Brain microvascular endothelial cell (primary cell): Measurements from ENCODE around the gene TMEM204.

ENCODE experiments used
- DNase-seq: peaks from one replicate; pipeline ENCODE4 v3.0.0-alpha.2; 2020
- H3K27ac ChIP-seq: fragments of 250-450 bp; sonication (Bioruptor Pico); 2 replicates; pipeline ENCODE4 v1.5.1; 2020; ENCODE audit warnings: mild to moderate bottlenecking, moderate library complexity
- H3K27me3 ChIP-seq: fragments of 250-450 bp; sonication (Bioruptor Pico); replicated peaks from 2 replicates; pipeline ENCODE4 v1.5.1; 2020; ENCODE audit warnings: mild to moderate bottlenecking
- H3K36me3 ChIP-seq: fragments of 250-450 bp; sonication (Bioruptor Pico); replicated peaks from 2 replicates; pipeline ENCODE4 v1.5.1; 2020; ENCODE audit warnings: mild to moderate bottlenecking
- H3K4me3 ChIP-seq: 2 replicates; pipeline ENCODE4 v1.5.1; 2011; ENCODE audit warnings: low read depth, mild to moderate bottlenecking, control low read depth, low read length, moderate library complexity
- in situ Hi-C: cut with HindIII; loops from 2 replicates; pipeline ENCODE4 v1.10.0; 2017; ENCODE audit warnings: low sequenced_read_pairs, low pct_ligation_motif_present
- TF ChIP-seq, protein P1 (sequence below): IDR thresholded peaks from 2 replicates; pipeline ENCODE4 v1.5.1; 2011; ENCODE audit warnings: low read depth, mild to moderate bottlenecking, moderate library complexity, low read length, control low read depth, inconsistent platforms; ENCODE audit errors: missing control alignments

TMEM204 gene

GRCh38 chr16:1573301-1573700 lies 39.8 kb downstream of the TMEM204 start:
- no peak overlapping the region for H3K4me3 ChIP-seq
- in situ Hi-C loops, result no loop called here
- TF ChIP-seq, protein P1, sequence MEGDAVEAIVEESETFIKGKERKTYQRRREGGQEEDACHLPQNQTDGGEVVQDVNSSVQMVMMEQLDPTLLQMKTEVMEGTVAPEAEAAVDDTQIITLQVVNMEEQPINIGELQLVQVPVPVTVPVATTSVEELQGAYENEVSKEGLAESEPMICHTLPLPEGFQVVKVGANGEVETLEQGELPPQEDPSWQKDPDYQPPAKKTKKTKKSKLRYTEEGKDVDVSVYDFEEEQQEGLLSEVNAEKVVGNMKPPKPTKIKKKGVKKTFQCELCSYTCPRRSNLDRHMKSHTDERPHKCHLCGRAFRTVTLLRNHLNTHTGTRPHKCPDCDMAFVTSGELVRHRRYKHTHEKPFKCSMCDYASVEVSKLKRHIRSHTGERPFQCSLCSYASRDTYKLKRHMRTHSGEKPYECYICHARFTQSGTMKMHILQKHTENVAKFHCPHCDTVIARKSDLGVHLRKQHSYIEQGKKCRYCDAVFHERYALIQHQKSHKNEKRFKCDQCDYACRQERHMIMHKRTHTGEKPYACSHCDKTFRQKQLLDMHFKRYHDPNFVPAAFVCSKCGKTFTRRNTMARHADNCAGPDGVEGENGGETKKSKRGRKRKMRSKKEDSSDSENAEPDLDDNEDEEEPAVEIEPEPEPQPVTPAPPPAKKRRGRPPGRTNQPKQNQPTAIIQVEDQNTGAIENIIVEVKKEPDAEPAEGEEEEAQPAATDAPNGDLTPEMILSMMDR, result no peak
- no peak overlapping the region for H3K27ac ChIP-seq
- no peaks in the 10 kb centered on the region for H3K36me3 ChIP-seq
- no peak for DNase-seq
- H3K27me3 ChIP-seq, result no peaks in the 10 kb centered on the region

DNA sequence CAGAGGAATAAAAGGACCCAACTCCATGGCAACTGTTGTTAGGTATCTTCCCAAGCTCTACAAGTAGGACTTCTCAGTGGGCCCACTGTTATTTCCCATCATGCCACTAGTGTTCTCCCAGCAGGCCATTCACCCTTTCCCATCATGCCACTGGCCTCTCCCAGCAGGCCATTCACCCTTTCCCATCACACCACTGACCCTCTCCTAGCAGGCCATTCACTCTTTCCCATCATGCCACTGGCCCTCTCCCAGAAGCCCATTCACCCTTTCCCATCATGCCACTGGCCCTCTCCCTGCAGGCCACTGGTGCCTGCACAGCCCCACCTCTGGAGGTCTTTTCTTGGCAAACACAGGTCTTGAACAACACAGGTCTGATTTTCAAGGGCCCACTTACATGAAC lies 42.1 kb downstream of the TMEM204 start:
- H3K27me3 ChIP-seq, result no peaks in the 10 kb centered on the region
- in situ Hi-C loops, result no loop called here

GRCh38 chr16:1579214-1579613 lies 45.7 kb downstream of the TMEM204 start:
- Histone ChIP-seq H3K4me3 (no peak overlapping the region), H3K27ac (no peak overlapping the region), H3K27me3 (no peaks in the 10 kb centered on the region), H3K36me3 (peaks cover 9% of the 10 kb centered on the region)
- no peak for DNase-seq
- TF ChIP-seq, protein P1, result no peak
- in situ Hi-C loops, result no loop called here

More for the DNA sequence above, 42.1 kb downstream of the TMEM204 start:
- DNase-seq, result no peak
- H3K4me3 ChIP-seq, result no peak overlapping the region
- no peaks in the 10 kb centered on the region for H3K36me3 ChIP-seq
- no peak overlapping the region for H3K27ac ChIP-seq
- TF ChIP-seq, protein P1, result no peak

DNA sequence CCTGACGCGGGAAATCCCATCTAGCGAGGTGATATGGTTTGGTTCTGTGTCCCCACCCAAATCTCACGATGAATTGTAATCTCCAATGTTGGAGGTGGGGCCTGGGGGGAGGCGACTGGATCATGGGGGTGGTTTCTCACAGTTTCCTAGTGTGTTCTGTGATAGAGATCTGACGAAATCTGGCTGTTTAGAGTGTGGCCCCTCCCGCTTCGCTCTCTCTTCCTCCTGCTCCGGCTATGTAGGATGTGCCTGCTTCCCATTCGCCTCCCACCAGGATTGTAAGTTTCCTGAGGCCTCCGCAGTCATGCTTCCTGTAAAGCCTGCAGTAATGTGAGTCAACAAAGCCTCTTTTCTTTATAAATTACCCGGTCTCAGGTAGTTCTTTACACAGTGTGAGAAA lies 46.8 kb downstream of the TMEM204 start:
- Histone ChIP-seq H3K27me3 (no peaks in the 10 kb centered on the region), H3K27ac (no peak overlapping the region), H3K36me3 (peaks cover 9% of the 10 kb centered on the region), H3K4me3 (no peak overlapping the region)
- in situ Hi-C loops, result no loop called here
- TF ChIP-seq, protein P1, result no peak
- no peak for DNase-seq

- in situ Hi-C loops, result no loop called here
- no peak for DNase-seq
- Histone ChIP-seq H3K4me3 (no peak overlapping the region), H3K27me3 (no peaks in the 10 kb centered on the region), H3K36me3 (peaks cover 11% of the 10 kb centered on the region), H3K27ac (no peak overlapping the region)
- TF ChIP-seq, protein P1, result no peak
These were observed 47.5 kb downstream of the TMEM204 start for GRCh38 chr16:1580956-1581355.

GRCh38 chr16:1581804-1582203 lies 48.3 kb downstream of the TMEM204 start:
- in situ Hi-C loops, result no loop called here
- DNase-seq, result no peak
- Histone ChIP-seq H3K36me3 (peaks cover 16% of the 10 kb centered on the region), H3K27me3 (no peaks in the 10 kb centered on the region), H3K27ac (no peak overlapping the region), H3K4me3 (no peak overlapping the region)
- TF ChIP-seq, protein P1, result no peak
